GM18517 (cell line): ENCODE data around the gene SLX9.
"Not testable (repeated sequence)": the region's sequence is repeated elsewhere in the genome, so short reads cannot be mapped to it uniquely, and the experiment has no call there.

ENCODE experiments used
- ATAC-seq: cut with Tn5 transposase; IDR thresholded peaks from one replicate; pipeline ENCODE4 v1.9.1; 2021; ENCODE audit warnings: mild to moderate bottlenecking, moderate library complexity; ENCODE audit not compliant: unreplicated experiment

The SLX9 gene

GRCh38 chr21:44975720-44976555, 36.1 kb downstream of the SLX9 start:
- ATAC-seq = no peak

- ATAC-seq = not testable (repeated sequence)
Measured at GRCh38 chr21:44976556-44977393, 36.9 kb downstream of the SLX9 start.

- no peak for ATAC-seq
Measured at GRCh38 chr21:44977616-44978340, 37.9 kb downstream of the SLX9 start.

- ATAC-seq = no peak
Measured at GRCh38 chr21:44979687-44980561, 40.1 kb downstream of the SLX9 start.

- no peak for ATAC-seq
Measured at GRCh38 chr21:44980562-44981489, 41.0 kb downstream of the SLX9 start.

GRCh38 chr21:44982558-44983250, 42.9 kb downstream of the SLX9 start:
- no peak for ATAC-seq

GRCh38 chr21:44983421-44984206, 43.8 kb downstream of the SLX9 start:
- ATAC-seq = no peak

- no peak for ATAC-seq
Measured at GRCh38 chr21:44984428-44984791, 44.6 kb downstream of the SLX9 start.

- no peak for ATAC-seq
Measured at GRCh38 chr21:44984792-44985440, 45.1 kb downstream of the SLX9 start.

GRCh38 chr21:44985441-44986401, 45.9 kb downstream of the SLX9 start:
- no peak for ATAC-seq

- ATAC-seq = no peak
Measured at GRCh38 chr21:44986471-44987291, 46.9 kb downstream of the SLX9 start.

GRCh38 chr21:44987301-44987885, 47.6 kb downstream of the SLX9 start:
- no peak for ATAC-seq

- ATAC-seq = no peak
Measured at GRCh38 chr21:44987886-44988606, 48.2 kb downstream of the SLX9 start.
